Measurements from ENCODE around the gene KIF1B.

Gene KIF1B

DNA sequence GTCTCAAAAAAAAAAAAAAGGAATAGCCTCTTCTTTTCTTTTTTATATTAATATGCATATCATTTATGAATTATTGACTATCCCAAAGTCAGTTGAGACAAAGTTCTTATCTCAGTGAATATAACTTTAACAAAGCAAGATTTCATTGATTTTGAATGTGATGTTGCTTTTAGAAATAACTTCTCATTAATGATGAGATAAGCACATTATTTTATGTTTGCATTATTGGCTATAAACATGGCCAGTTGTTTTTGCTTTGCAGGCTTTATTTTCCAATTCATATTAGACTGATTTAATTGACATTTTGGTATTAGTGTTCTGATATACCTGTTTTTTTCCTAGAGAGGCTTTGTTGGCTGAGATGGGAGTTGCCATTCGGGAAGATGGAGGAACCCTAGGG is 81.3 kb downstream of the KIF1B start:
- peaks cover 9% of the 10 kb centered on the region for H3K4me1 ChIP-seq
- peaks cover 69% of the 10 kb centered on the region for H3K36me3 ChIP-seq
- no peaks in the 10 kb centered on the region for H4K20me1 ChIP-seq
- no peaks in the 10 kb centered on the region for H3K27me3 ChIP-seq
- no peak overlapping the region for H3K27ac ChIP-seq
- no peak overlapping the region for H3K9ac ChIP-seq
- H3K4me3 ChIP-seq: no peak overlapping the region
- no peaks in the 10 kb centered on the region for H3K9me3 ChIP-seq
- H3K4me2 ChIP-seq: no peak overlapping the region
- no peak for TF ChIP-seq Cebpa-rat (IDR thresholded peaks at IDR 0.05)

DNA sequence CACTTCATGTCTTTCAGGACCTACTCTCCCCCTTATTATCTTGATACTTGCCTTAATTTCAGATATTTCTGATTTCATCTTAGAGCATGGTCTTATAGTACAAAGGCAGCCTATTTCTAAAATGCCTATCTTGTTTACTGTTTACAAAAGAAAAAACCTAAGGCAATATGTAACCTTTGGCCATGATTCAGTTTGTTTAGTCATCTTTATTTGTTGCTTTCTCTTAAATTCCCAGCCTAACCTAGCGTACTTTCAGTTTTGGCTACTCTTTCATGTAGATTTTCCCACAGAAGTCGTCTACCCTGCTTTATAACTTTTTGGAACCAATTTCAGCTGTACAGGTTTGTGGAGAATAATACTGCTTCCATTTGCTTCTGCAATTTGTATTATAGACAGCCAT is 81.8 kb downstream of the KIF1B start:
- Histone ChIP-seq H3K36me3 (peaks cover 69% of the 10 kb centered on the region), H3K9me3 (no peaks in the 10 kb centered on the region), H3K27me3 (no peaks in the 10 kb centered on the region), H4K20me1 (no peaks in the 10 kb centered on the region), H3K4me3 (no peak overlapping the region), H3K4me1 (peaks cover 8% of the 10 kb centered on the region), H3K27ac (no peak overlapping the region), H3K9ac (no peak overlapping the region), H3K4me2 (no peak overlapping the region)
- no peak for TF ChIP-seq Cebpa-rat (IDR thresholded peaks at IDR 0.05)

DNA sequence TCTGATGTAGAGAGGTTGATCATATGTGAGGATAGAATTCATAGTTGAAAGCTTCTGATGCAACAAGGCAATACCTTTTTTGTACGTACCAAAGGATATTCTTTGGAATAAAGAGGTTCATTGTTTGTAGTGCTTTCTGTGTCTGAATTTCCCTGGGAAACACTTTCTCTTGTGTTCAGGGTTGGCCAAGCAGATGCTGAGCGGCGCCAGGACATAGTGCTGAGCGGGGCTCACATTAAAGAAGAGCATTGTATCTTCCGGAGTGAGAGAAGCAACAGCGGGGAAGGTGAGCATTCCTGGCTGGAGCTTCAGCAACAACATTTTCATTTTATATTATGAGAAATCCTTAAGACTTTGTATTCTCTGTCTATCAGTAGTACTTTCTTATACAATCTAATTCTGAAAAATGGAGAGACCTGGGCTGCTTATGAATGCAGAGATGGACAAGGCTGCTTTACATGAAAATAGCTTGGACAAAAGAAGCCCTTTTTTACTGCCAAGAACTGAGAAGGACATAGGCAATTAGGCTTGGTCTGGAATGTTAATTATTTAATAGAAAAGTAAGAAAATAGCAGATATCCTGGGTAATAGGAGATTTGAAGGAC is 85.2 kb downstream of the KIF1B start:
- H3K36me3 ChIP-seq: peaks cover 69% of the 10 kb centered on the region
- TF ChIP-seq Cebpa-rat (IDR thresholded peaks at IDR 0.05): no peak
- H3K4me1 ChIP-seq: no peaks in the 10 kb centered on the region
- H3K9ac ChIP-seq: no peak overlapping the region
- no peaks in the 10 kb centered on the region for H3K27me3 ChIP-seq
- no peak overlapping the region for H3K4me3 ChIP-seq
- no peaks in the 10 kb centered on the region for H3K9me3 ChIP-seq
- H4K20me1 ChIP-seq: no peaks in the 10 kb centered on the region
- H3K4me2 ChIP-seq: no peak overlapping the region
- no peak overlapping the region for H3K27ac ChIP-seq

DNA sequence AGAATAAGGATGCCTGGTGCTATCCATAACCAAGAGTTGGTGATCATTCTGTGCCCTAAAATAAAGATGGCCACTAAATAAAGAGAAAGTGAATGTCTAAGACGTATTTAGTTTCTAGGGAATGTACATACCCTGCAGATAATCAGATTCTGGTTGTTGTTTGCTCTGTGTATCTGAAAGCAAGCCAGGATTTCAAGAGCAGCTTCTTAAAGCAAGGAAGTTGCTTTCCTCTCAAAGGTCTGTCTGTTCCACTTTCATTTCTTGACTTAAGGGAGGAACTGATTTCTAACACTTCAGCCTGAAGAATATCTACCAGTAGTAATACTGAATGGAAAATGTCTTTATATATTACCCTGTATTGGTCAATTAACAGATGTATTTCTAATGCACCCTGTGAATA is 88.8 kb downstream of the KIF1B start:
- TF ChIP-seq Cebpa-rat (IDR thresholded peaks at IDR 0.05): no peak
- Histone ChIP-seq H3K36me3 (peaks cover 73% of the 10 kb centered on the region), H3K4me1 (no peaks in the 10 kb centered on the region), H3K27ac (no peak overlapping the region), H3K27me3 (no peaks in the 10 kb centered on the region), H4K20me1 (no peaks in the 10 kb centered on the region), H3K9ac (no peak overlapping the region), H3K4me3 (no peak overlapping the region), H3K4me2 (no peak overlapping the region), H3K9me3 (no peaks in the 10 kb centered on the region)

DNA sequence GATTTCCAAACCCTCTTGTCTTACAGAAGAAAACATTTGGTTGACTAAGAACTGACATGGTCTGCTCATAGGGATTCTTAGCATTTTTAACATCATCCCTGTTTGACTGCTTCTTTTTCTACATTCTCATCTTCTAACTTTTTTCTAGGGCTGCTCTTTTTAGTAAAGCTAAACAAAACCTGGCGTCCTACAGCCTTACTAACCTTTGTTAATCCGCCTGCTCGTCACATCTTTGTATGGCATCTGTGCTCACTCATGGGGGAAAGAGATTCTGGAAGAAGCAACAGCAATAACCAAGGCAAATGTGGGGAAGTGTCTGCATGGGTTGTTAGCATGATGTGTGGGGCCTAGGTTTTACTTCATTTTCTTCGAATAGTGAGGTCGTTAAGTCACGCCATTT is 92.0 kb downstream of the KIF1B start:
- no peaks in the 10 kb centered on the region for H3K27me3 ChIP-seq
- no peaks in the 10 kb centered on the region for H3K9me3 ChIP-seq
- H3K36me3 ChIP-seq: peaks cover 58% of the 10 kb centered on the region
- H4K20me1 ChIP-seq: no peaks in the 10 kb centered on the region
- no peak overlapping the region for H3K9ac ChIP-seq
- no peak overlapping the region for H3K4me3 ChIP-seq
- no peak overlapping the region for H3K27ac ChIP-seq
- H3K4me2 ChIP-seq: no peak overlapping the region
- TF ChIP-seq Cebpa-rat (IDR thresholded peaks at IDR 0.05): no peak
- H3K4me1 ChIP-seq: no peaks in the 10 kb centered on the region

DNA sequence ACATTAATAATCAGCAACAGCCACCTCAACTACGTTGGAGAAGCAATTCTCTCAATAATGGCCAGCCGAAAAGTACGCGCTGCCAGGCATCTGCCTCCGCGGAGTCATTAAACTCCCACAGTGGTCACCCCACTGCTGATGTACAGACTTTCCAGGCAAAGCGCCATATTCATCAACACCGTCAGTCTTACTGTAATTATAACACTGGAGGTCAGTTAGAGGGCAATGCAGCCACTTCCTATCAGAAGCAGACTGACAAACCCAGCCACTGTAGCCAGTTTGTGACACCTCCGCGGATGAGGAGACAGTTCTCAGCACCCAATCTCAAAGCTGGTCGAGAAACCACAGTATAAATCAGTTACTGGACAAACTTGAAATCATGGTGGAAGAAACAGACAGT is 93.9 kb downstream of the KIF1B start:
- Histone ChIP-seq H3K4me2 (no peak overlapping the region), H3K9me3 (no peaks in the 10 kb centered on the region), H3K27ac (no peak overlapping the region), H3K36me3 (peaks cover 39% of the 10 kb centered on the region), H3K27me3 (no peaks in the 10 kb centered on the region), H3K4me1 (peaks cover 4% of the 10 kb centered on the region; the same call in 1 of the 2 replicates), H4K20me1 (no peaks in the 10 kb centered on the region), H3K9ac (no peak overlapping the region), H3K4me3 (no peak overlapping the region)
- TF ChIP-seq Cebpa-rat (IDR thresholded peaks at IDR 0.05): no peak

DNA sequence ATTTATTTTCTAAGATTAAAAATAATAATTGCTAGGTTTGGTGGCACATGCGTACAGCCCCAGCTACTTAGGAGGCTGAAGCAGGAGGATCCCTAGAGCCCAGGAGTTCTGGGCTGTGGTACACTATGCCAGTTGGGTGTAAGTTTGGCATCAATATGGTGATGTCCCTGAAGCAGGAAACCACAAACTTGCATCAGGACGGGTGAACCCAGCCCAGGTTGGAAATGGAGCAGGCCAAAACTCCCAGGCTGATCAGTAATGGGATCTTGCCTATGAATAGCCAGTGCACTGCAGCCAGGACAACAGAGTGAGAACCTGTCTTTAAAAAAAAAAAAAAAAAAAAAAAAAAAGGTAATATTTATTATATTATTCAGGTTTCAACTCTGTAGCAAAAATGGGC is 96.1 kb downstream of the KIF1B start:
- H3K27ac ChIP-seq: no peak overlapping the region
- no peaks in the 10 kb centered on the region for H4K20me1 ChIP-seq
- H3K27me3 ChIP-seq: no peaks in the 10 kb centered on the region
- no peak overlapping the region for H3K4me2 ChIP-seq
- H3K9me3 ChIP-seq: no peaks in the 10 kb centered on the region
- H3K9ac ChIP-seq: no peak overlapping the region
- peaks cover 4% of the 10 kb centered on the region; the same call in 1 of the 2 replicates for H3K4me1 ChIP-seq
- no peak for TF ChIP-seq Cebpa-rat (IDR thresholded peaks at IDR 0.05)
- H3K4me3 ChIP-seq: no peak overlapping the region
- peaks cover 34% of the 10 kb centered on the region for H3K36me3 ChIP-seq

DNA sequence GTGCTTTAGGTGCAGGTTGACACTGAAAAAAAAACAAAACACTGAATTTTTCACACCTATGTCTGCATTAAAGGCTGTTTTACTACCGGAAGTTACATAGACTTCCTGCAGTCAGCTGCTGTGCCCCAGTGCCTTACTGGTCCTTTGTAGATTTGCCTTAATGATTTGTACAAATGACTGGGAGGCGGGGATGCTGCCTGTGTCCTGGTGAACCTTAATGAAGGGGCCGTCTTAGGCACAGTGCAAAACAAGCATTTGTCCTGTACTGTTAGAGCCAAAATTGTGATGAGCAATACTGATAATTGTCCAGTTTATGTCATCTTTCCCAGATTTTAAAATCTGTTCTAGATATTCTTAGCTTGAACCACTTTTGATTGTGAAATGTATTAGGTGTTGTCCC is 97.6 kb downstream of the KIF1B start:
- Histone ChIP-seq H3K27ac (no peak overlapping the region), H3K4me1 (peaks cover 4% of the 10 kb centered on the region; the same call in 1 of the 2 replicates), H3K27me3 (no peaks in the 10 kb centered on the region), H3K9ac (no peak overlapping the region), H3K36me3 (peaks cover 36% of the 10 kb centered on the region), H3K4me2 (no peak overlapping the region), H3K4me3 (no peak overlapping the region), H4K20me1 (no peaks in the 10 kb centered on the region), H3K9me3 (no peaks in the 10 kb centered on the region)
- no peak for TF ChIP-seq Cebpa-rat (IDR thresholded peaks at IDR 0.05)

DNA sequence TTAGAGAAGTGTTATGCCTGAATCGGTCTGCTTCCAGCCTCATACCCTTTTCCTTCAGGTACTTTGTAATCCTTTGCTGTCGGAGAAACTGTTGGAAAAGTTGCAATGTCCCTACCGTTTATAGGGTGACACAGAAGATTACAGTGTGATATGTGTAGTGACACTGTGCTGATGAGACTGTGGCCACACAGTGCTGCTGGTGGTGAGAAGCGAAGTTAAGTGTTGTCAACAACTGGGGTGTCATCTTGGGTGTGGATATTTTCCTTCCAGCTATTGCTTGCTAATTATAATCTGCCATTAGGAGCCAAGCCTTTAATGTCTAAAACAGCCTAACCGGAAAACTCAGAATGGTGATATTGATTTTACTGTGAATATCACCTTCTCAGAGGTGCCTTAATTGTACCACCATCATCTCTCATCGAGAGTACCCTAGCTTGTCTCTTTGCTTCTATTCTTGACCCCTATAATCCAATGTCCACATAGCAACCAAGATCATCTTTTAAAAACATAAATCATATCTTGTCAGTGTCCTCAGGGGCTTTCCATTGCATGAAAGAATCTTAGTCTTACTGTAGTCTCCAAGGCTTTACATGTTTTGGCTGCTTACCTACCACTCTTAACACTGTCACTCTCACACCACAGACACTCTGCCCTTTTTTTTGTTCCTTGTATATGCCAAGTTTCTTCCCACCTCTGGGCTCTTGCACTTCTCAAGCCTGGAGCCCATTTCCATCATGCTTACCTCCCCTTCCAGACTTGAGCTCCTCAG is 99.1 kb downstream of the KIF1B start:
- Histone ChIP-seq H3K27me3 (no peaks in the 10 kb centered on the region), H3K4me1 (peaks cover 4% of the 10 kb centered on the region; the same call in 1 of the 2 replicates), H3K27ac (no peak overlapping the region), H4K20me1 (no peaks in the 10 kb centered on the region), H3K36me3 (peaks cover 22% of the 10 kb centered on the region), H3K9me3 (no peaks in the 10 kb centered on the region), H3K4me2 (no peak overlapping the region), H3K9ac (no peak overlapping the region), H3K4me3 (no peak overlapping the region)
- no peak for TF ChIP-seq Cebpa-rat (IDR thresholded peaks at IDR 0.05)

DNA sequence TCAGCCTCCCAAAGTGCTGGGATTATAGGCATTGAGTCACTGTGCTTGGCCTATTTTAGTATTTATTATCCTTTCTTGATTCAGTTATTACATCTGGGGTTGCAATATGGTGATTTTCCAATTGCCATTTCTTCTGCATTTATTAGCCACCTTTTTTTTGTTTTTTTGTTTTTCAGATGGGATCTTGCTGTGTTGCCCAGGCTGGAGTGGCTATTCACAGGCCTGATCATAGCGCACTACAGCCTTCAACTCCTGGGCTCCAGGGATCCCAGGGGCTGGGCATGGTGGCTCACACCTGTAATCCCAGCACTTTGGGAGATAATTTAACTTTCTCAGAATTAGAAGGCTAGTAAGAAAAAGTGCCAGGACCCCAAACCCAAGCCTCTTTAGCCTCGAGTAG is 106.4 kb downstream of the KIF1B start:
- no peak overlapping the region for H3K4me2 ChIP-seq
- no peaks in the 10 kb centered on the region for H3K27me3 ChIP-seq
- no peaks in the 10 kb centered on the region for H3K4me1 ChIP-seq
- peaks cover 12% of the 10 kb centered on the region for H3K36me3 ChIP-seq
- no peak overlapping the region for H3K9ac ChIP-seq
- TF ChIP-seq Cebpa-rat (IDR thresholded peaks at IDR 0.05): no peak
- no peak overlapping the region for H3K27ac ChIP-seq
- H3K9me3 ChIP-seq: no peaks in the 10 kb centered on the region
- H4K20me1 ChIP-seq: no peaks in the 10 kb centered on the region
- no peak overlapping the region for H3K4me3 ChIP-seq

Data from BLaER1 (cell line).